Skeletal muscle satellite cell (primary cell): ENCODE measurements around the gene TTC33.
A peak's percentile ranks its signal among the peaks of the same experiment; 100 is the strongest.

Experiments used
- H3K27me3 ChIP-seq: 2 replicates; pipeline ENCODE4 v1.7.0; 2013; ENCODE audit warnings: low read length; ENCODE audit not compliant: control insufficient read depth, insufficient read depth
- H3K36me3 ChIP-seq: 2 replicates; pipeline ENCODE4 v1.7.0; 2013; ENCODE audit warnings: mild to moderate bottlenecking, control low read depth, low read length; ENCODE audit not compliant: insufficient read depth
- H3K4me1 ChIP-seq: 2 replicates; pipeline ENCODE4 v1.7.0; 2013; ENCODE audit warnings: low read length; ENCODE audit not compliant: control insufficient read depth, insufficient read depth
- H3K4me2 ChIP-seq: 2 replicates; pipeline ENCODE4 v1.7.0; 2013; ENCODE audit warnings: mild to moderate bottlenecking, low read length
- H3K4me3 ChIP-seq: 2 replicates; pipeline ENCODE4 v1.7.0; 2013; ENCODE audit warnings: low read length
- H3K9ac ChIP-seq: 2 replicates; pipeline ENCODE4 v1.7.0; 2013; ENCODE audit warnings: mild to moderate bottlenecking, low read depth, low read length, moderate library complexity
- H3K9me3 ChIP-seq: replicated peaks from 2 replicates; pipeline ENCODE4 v1.7.0; 2013; ENCODE audit warnings: mild to moderate bottlenecking, control low read depth, low read length

TTC33 gene

DNA sequence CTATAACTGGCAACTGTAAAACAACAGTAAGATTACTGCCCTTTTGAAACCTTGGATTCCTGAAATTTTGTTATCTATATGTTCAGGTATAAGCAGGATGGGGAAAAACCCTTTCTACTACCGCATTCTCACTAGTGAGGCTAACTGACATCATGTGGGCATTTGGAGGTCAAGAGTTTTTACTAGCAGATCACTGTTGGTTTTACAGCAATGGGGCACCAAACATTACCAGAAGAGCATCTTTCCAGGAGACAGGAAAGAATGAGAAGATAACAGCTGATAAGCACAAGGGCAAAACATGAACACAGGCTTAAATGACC is 20.9 kb upstream of the TTC33 start:
- H3K36me3 ChIP-seq = peaks cover 43% of the 10 kb centered on the region
- no peaks in the 10 kb centered on the region for H3K9me3 ChIP-seq
- no peak overlapping the region for H3K4me2 ChIP-seq
- no peaks in the 10 kb centered on the region for H3K27me3 ChIP-seq
- H3K9ac ChIP-seq = no peak overlapping the region
- no peak overlapping the region for H3K4me3 ChIP-seq
- peaks cover 3% of the 10 kb centered on the region for H3K4me1 ChIP-seq

DNA sequence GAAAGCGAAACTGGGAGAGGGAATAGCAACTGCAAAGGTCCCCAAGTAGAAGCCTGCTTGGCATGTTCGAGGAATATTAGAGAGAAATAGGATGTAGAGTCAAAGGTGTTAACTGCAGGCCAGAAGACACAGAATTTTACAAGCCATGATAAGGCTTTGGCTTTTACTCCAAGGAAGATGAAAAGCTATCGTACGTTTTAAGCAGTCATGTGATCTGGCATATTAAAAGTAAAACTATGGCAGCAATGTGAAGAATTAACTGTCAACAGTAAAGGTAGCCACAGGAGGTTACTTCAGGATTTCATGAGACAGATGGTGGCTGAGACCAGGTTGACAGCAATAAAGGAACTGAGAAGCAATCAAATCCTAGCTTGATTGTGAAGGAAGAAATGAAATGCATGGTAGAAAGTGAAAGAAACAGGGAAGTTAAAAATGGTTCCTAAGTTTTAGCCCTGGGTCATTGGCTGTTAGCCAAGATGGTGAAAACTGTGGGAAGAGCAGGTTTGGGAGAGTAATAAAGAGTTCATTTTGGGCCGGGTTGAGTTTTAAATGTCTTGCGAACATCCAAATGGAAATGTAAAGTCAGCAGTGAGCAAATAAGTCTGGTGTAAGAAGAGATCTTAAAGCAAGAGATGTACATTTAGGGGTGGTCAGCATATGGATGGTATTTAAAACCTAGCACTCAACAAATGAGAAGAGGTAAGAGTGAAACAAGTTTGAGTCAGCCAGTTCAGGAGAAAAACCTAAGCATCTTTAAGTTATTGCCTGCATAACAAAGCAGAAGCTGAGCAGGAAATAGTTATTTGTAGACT is 20.3 kb upstream of the TTC33 start:
- Histone ChIP-seq H3K4me3 (no peak overlapping the region), H3K27me3 (no peaks in the 10 kb centered on the region), H3K9me3 (no peaks in the 10 kb centered on the region), H3K36me3 (peaks cover 47% of the 10 kb centered on the region), H3K9ac (no peak overlapping the region), H3K4me1 (no peaks in the 10 kb centered on the region), H3K4me2 (no peak overlapping the region)

DNA sequence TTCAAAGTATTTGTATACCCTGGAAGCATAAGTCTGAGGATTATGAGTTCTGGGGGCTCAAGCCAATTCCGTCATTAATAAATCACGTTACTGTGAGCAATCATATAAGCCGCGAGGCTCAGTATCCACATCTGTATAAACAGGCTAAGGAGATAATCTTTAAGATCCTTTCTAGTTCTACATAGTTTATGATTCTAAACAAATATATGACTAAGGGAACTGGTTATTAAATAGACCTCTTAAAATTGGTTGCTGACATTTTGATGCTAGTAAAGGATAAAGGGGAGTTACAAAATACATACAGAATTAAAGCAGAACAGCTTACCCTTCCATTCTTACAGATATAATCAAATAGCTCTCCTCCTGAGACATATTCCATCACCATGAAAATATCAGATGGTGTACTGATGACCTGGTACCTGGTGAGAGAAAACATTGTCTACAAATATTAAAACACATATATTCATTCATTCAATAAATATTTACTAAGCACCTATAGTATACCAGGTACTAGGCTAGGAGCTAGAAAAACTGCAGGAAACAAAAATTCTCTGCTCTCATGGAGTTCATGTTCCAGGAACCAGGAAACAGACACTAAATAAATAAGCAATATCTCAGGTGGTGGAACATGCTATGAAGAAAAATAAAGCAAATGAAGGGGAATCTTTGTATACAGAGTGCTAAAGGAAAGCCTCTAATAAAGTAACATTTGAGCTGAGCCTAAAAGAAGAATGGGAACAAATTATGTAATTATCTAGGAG is 19.5 kb upstream of the TTC33 start:
- H3K36me3 ChIP-seq = peaks cover 48% of the 10 kb centered on the region
- no peak overlapping the region for H3K4me2 ChIP-seq

DNA sequence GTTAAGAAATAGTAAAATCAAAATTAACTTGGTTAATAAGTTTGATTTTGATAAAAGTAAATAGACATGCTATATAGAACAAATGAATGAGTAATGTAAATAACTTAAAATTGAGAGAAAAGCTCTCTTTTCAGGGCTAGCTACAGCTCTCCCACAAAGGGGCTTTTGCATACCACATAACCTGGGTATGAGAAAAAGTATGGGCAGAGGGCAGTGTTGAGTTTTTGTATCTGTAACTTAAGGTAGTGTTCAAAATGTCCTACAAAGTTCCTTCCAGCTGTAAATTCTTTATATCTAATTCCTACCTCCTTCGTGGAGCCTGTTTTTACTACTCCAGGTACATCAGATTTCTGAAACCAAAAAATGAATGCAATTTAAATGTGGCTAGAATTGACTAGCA is 18.9 kb upstream of the TTC33 start:
- Histone ChIP-seq H3K4me1 (no peaks in the 10 kb centered on the region), H3K9ac (no peak overlapping the region), H3K36me3 (peaks cover 48% of the 10 kb centered on the region), H3K27me3 (no peaks in the 10 kb centered on the region), H3K4me2 (no peak overlapping the region), H3K9me3 (no peaks in the 10 kb centered on the region), H3K4me3 (no peak overlapping the region)

More for the DNA sequence above, 19.5 kb upstream of the TTC33 start:
- Histone ChIP-seq H3K9ac (no peak overlapping the region), H3K9me3 (no peaks in the 10 kb centered on the region), H3K27me3 (no peaks in the 10 kb centered on the region), H3K4me3 (no peak overlapping the region), H3K4me1 (no peaks in the 10 kb centered on the region)

DNA sequence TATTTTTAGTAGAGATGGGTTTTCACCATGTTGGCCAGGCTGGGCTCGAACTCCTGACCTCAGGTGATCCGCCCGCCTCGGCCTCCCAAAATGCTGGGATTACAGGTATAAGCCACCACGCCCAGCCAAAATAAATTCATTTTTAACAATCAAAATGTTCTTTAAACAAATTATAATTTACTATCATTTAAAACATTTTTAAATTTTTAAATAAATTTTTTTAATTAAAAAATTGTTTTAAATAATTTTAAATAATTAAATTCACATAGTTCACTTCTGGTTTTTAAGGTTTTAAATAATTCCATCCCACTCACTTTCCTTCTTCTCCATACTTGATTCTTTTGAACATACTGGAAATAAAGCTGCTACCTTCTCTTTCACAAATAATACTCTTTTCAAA is 15.0 kb upstream of the TTC33 start:
- Histone ChIP-seq H3K9ac (no peak overlapping the region), H3K4me1 (no peaks in the 10 kb centered on the region), H3K9me3 (no peaks in the 10 kb centered on the region), H3K4me3 (no peak overlapping the region), H3K4me2 (no peak overlapping the region), H3K36me3 (peaks cover 64% of the 10 kb centered on the region), H3K27me3 (no peaks in the 10 kb centered on the region)

DNA sequence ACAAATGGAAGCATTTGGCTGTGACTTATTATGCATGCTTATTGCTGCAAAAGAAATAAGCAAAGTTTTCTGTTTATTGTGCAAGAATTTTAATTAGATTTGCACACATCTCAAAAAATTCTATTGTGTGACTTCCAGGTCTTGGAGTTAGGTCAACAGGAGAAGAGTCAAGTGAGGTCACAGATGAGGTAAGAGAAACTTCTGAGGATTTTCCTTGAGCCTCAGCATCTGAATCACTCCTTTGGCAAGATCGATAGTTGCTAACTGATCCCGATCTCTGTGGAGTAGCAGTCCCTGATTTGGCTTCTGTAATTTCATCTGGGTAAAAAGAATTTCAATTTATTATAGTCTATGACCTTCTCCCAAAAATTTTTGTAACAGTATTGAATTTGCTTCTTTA is 6.9 kb upstream of the TTC33 start:
- Histone ChIP-seq H3K4me1 (no peaks in the 10 kb centered on the region), H3K27me3 (no peaks in the 10 kb centered on the region), H3K9me3 (no peaks in the 10 kb centered on the region), H3K4me3 (no peak overlapping the region), H3K4me2 (no peak overlapping the region), H3K9ac (no peak overlapping the region), H3K36me3 (peaks cover 65% of the 10 kb centered on the region)

DNA sequence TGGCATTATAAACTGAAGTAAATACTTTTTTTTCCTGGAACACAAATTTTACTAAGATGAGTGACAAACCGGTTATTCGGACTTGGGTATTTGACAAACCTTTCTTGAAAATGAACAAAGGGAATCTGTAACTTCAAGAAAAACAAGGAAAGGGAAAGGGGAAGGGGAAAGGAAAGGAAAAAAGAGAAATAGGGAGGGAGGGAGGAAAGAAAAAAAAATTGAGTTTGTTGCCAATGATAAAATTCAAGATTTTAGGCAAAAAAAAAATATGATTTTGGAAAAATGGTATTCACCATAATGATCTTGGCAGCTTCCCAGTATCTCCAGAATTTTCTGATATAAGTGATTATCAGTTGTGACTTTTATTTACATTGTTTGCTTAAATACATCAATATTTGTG is 1.6 kb upstream of the TTC33 start:
- Histone ChIP-seq H3K4me3 (no peak overlapping the region), H3K4me1 (peaks cover 12% of the 10 kb centered on the region), H3K36me3 (peaks cover 27% of the 10 kb centered on the region), H3K9ac (no peak overlapping the region), H3K27me3 (no peaks in the 10 kb centered on the region), H3K4me2 (no peak overlapping the region), H3K9me3 (no peaks in the 10 kb centered on the region)

DNA sequence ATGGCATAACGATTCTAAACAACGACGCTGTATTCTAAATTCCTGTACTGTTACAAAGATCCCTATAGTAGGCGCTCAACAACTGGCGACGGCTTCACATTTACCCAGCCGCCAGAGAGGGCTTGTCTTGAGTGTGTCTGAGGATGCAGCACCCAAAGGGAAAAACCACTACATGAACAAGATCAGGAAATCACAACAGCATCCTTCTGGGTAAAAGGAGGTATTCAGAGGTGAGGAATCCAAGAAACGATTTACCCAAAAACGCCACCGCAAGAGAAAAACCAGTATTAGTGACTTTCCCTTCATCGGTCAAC is 711 bp downstream of the TTC33 start:
- peak overlapping the region; percentile 85 for H3K4me3 ChIP-seq
- peaks cover 10% of the 10 kb centered on the region for H3K36me3 ChIP-seq
- H3K4me1 ChIP-seq = peaks cover 12% of the 10 kb centered on the region
- no peaks in the 10 kb centered on the region for H3K9me3 ChIP-seq
- H3K27me3 ChIP-seq = no peaks in the 10 kb centered on the region
- peak overlapping the region; percentile 92 for H3K9ac ChIP-seq
- peak overlapping the region; percentile 90 for H3K4me2 ChIP-seq

DNA sequence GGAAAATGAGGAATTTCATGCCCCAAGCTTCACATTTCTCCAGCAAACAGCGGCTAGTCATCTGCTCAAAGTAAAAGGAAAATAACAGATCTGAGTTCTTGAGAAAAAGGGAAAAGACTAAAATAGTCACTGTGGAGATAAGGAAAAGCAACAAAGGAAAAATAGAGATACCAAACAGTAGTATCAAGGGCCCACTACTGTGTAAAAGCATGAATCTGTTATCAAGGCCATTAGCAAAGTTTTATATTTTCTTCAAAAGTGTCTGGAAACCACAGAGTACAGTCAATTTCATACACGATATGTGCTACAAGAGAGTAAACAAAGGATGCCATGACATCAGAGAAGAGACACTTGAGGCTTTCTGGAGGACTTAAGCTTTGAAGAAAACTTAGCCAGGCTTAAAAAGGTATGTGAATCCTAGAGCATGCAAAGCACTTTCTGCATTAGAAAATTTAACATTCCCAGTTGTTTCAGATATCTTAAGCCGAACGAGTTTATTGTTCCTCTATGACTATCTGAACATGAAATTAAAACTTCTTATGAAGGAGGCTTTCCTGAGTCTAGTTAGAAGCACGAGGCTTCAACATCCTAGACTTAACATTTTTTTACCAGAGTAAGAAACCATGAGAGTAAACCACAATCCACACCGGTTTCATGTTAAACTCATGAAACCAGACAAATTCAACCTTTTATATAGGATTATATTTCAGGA is 1.2 kb downstream of the TTC33 start:
- peaks cover 12% of the 10 kb centered on the region for H3K4me1 ChIP-seq
- no peaks in the 10 kb centered on the region for H3K9me3 ChIP-seq
- H3K27me3 ChIP-seq = no peaks in the 10 kb centered on the region
- peaks cover 10% of the 10 kb centered on the region for H3K36me3 ChIP-seq
- H3K9ac ChIP-seq = peak overlapping the region; percentile 92
- H3K4me3 ChIP-seq = peak overlapping the region; percentile 85
- peak overlapping the region; percentile 90 for H3K4me2 ChIP-seq

DNA sequence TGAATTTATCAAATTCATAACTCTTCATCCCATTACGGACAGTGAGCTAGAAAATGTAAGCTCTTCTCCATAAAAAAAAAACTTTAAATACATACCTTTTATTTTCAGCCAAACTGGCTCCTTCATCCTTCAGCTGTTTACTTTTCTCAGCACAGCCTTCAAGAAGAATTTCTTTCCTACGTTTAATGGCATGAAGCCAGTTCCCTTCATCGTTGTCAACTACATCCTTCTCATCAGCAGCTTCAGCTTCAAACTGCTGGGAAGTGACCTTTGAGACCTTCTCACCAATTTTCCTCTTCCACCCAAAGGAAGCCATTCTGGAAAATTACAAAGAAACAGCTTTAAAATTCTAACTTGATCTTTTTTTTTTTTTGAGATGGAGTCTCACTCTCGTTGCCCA is 9.1 kb downstream of the TTC33 start:
- Histone ChIP-seq H3K4me2 (no peak overlapping the region), H3K4me1 (peaks cover 9% of the 10 kb centered on the region), H3K9me3 (no peaks in the 10 kb centered on the region), H3K36me3 (peaks cover 6% of the 10 kb centered on the region), H3K9ac (no peak overlapping the region), H3K4me3 (no peak overlapping the region), H3K27me3 (no peaks in the 10 kb centered on the region)

DNA sequence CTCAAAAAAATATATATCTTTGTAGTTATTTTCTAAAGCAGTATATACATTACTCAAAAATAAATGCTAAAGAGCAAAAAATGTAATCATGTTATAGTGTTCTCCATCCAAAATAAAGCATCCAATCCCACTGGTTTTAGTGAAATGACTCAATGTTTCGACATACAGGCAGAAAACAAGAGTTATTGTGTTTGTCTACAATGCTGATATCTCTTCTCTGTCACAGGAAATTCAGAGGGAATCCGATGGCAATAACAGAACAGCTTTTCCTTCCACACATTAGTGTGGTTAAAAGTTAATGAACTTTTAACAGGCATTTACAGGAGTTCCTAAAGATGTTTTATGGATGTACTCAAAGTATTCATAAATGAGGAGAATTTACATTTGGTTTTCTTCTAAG is 12.0 kb downstream of the TTC33 start:
- H3K4me1 ChIP-seq = peaks cover 9% of the 10 kb centered on the region
- no peak overlapping the region for H3K9ac ChIP-seq
- no peak overlapping the region for H3K4me3 ChIP-seq
- no peak overlapping the region for H3K4me2 ChIP-seq
- H3K27me3 ChIP-seq = no peaks in the 10 kb centered on the region
- no peaks in the 10 kb centered on the region for H3K9me3 ChIP-seq
- peaks cover 15% of the 10 kb centered on the region for H3K36me3 ChIP-seq
